NOMO-1 (cell line): Measurements from ENCODE around the gene RCOR2.

ENCODE experiments used
- DNase-seq, 2 experiments: peaks; one replicate each; lab custom pipeline; 2025; ENCODE audit not compliant: unreplicated experiment in 2 of 2; lab: John Stamatoyannopoulos, UW

RCOR2 gene

GRCh38 chr11:63908631-63909401 lies 8.1 kb downstream of the RCOR2 start:
- no peak for DNase-seq

GRCh38 chr11:63907808-63908530 lies 9.0 kb downstream of the RCOR2 start:
- no peak for DNase-seq

GRCh38 chr11:63907063-63907462 lies 9.9 kb downstream of the RCOR2 start:
- no peak for DNase-seq

GRCh38 chr11:63906585-63906984 lies 10.4 kb downstream of the RCOR2 start:
- DNase-seq: no peak

GRCh38 chr11:63906087-63906486 lies 10.9 kb downstream of the RCOR2 start:
- no peak for DNase-seq

GRCh38 chr11:63905179-63905578 lies 11.8 kb downstream of the RCOR2 start:
- no peak for DNase-seq

GRCh38 chr11:63904743-63905142 lies 12.2 kb downstream of the RCOR2 start:
- no peak for DNase-seq

- DNase-seq: no peak
Measured at GRCh38 chr11:63903884-63904283, 13.1 kb downstream of the RCOR2 start.

- DNase-seq: no peak
Measured at GRCh38 chr11:63901660-63902059, 15.3 kb downstream of the RCOR2 start.

GRCh38 chr11:63897459-63898146 lies 19.4 kb downstream of the RCOR2 start:
- DNase-seq: no peak

- DNase-seq: no peak
Measured at GRCh38 chr11:63896071-63896470, 20.9 kb downstream of the RCOR2 start.

GRCh38 chr11:63893355-63893754 lies 23.6 kb downstream of the RCOR2 start:
- DNase-seq: no peak

GRCh38 chr11:63892228-63892627 lies 24.7 kb downstream of the RCOR2 start:
- DNase-seq: no peak

- no peak for DNase-seq
Measured at GRCh38 chr11:63890368-63890767, 26.6 kb downstream of the RCOR2 start.

- no peak for DNase-seq
Measured at GRCh38 chr11:63889344-63889743, 27.6 kb downstream of the RCOR2 start.

GRCh38 chr11:63888170-63889086 lies 28.5 kb downstream of the RCOR2 start:
- peak; percentile 69 to 76 for DNase-seq

GRCh38 chr11:63887386-63887999 lies 29.5 kb downstream of the RCOR2 start:
- no peak for DNase-seq

- no peak for DNase-seq
Measured at GRCh38 chr11:63884196-63884932, 32.6 kb downstream of the RCOR2 start.

- no peak for DNase-seq
Measured at GRCh38 chr11:63883791-63884190, 33.2 kb downstream of the RCOR2 start.
